H1 (cell line): Measurements from ENCODE around the gene ZNF670. TPM values are rescaled to one million over a fixed set of nuclear protein-coding genes. Genes with fewer than 3 reads are reported as not detected.
A peak's percentile ranks its signal among the peaks of the same experiment; 100 is the strongest.

ENCODE experiments used
- CBX8 ChIP-seq: fragments of 300-800, 300-1000 bp; sonication (generic); IDR thresholded peaks from 2 replicates; pipeline ENCODE4 v1.7.1; 2016; ENCODE audit warnings: low read depth, low read length, borderline replicate concordance
- GABPA ChIP-seq: IDR thresholded peaks from 2 replicates; pipeline ENCODE4 v1.6.1; 2011; ENCODE audit warnings: mild to moderate bottlenecking, low read length, moderate library complexity, borderline replicate concordance; ENCODE audit not compliant: insufficient read depth
- POLR2AphosphoS5 ChIP-seq: IDR thresholded peaks from 2 replicates; pipeline ENCODE4 v1.6.1; 2011; ENCODE audit warnings: low read depth, low read length
- RFX5 ChIP-seq: IDR thresholded peaks from 2 replicates; pipeline ENCODE4 v1.6.1; 2011; ENCODE audit warnings: low read depth, low read length, improper control_type of control experiment, borderline replicate concordance
- SAP30 ChIP-seq: fragments of 300-600 bp; sonication (generic); IDR thresholded peaks from 2 replicates; pipeline ENCODE4 v1.7.1; 2012; ENCODE audit warnings: low read length, moderate library complexity, mild to moderate bottlenecking, inconsistent platforms; ENCODE audit not compliant: insufficient read depth, insufficient replicate concordance
- SIX5 ChIP-seq: IDR thresholded peaks from 2 replicates; pipeline ENCODE4 v1.6.1; 2011; ENCODE audit warnings: mild to moderate bottlenecking, low read depth, low read length
- SP4 ChIP-seq: IDR thresholded peaks from 2 replicates; pipeline ENCODE4 v1.6.1; 2012; ENCODE audit warnings: low read length, inconsistent platforms
- YY1 ChIP-seq: IDR thresholded peaks from 2 replicates; pipeline ENCODE4 v1.6.1; 2011; ENCODE audit warnings: low read depth, mild to moderate bottlenecking, low read length
- polyA plus RNA-seq, 7 experiments: library from polyadenylated mRNA; depleted of rRNA in 3 of 7; stranded (reverse) in 5 of 7; unstranded in 2 of 7; fragments of >200 nt in 5 of 7; fragments of 200-250 nt in 2 of 7; gene quantifications; 1 replicate in 5 of 7; 2 replicates in 1 of 7; 4 replicates in 1 of 7; pipeline versions ENCODE4 v1.2.1 to v1.2.3, GENCODE V29; 2011 to 2013; ENCODE audit warnings: missing spikeins in 2 of 7, mixed read lengths in 2 of 7
- total RNA-seq: library from RNA; stranded (reverse); fragmentation: NEBNext Ultra II Directional; extraction: Animal tissue kit (Norgen Biotek cat#: 25700); gene quantifications from 2 replicates; pipeline ENCODE4 v1.2.1, GENCODE V29; 2021
- TF ChIP-seq, protein P1 (sequence below): fragments of 300-600 bp; sonication (generic); IDR thresholded peaks from 2 replicates; pipeline ENCODE4 v1.7.1; 2012; ENCODE audit warnings: low read length, moderate library complexity, mild to moderate bottlenecking, inconsistent platforms; ENCODE audit not compliant: insufficient replicate concordance
- TF ChIP-seq, protein P2 (sequence below): IDR thresholded peaks from 2 replicates; pipeline ENCODE4 v1.6.1; 2011; ENCODE audit warnings: low read depth, mild to moderate bottlenecking, low read length; ENCODE audit not compliant: insufficient read depth

ZNF670 gene
- total and polyA plus RNA-seq, 2 of the 8 experiments (the other 6 are each of a cell fraction or from before 2014, with no cell fraction given), result 2.8 to 15.4 TPM

DNA sequence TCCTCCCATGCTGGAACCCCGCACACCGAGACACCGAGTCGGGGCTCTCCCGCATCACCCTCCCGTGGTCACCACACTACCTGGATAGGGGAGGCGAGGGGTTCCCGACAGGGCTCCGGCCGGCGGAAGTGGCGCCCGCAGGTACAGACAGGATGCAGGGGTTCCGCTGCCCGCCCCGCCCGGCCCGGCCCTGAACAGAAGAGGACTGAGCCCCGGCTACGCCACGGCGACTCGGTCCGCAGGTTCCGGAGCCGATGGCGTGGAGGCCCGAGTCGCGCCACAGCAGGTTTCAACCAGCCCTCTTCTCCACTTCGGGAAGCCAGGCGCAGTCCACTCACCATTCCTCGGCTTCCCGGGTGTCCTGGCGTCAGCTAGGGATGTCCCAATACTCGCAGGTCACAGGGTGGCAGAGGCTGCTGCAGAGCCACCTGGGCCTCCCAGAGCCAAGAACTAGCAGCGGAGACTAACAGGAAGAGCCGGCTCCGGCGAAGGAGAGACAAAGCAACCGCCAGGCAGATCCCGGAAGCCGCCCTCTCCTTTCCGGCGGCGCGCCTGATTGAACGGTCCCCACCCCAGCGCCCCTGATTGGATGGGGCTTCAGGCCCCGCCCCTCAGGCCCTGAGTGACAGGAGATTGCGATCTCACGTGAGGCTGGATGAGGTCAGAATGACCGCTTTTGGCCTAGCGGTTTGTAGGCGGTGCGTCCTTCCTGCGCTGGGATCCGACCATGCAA lies 25.4 kb upstream of the ZNF670 start, which contains the start of gene ZNF669 (continued):
- TF ChIP-seq, protein P1, sequence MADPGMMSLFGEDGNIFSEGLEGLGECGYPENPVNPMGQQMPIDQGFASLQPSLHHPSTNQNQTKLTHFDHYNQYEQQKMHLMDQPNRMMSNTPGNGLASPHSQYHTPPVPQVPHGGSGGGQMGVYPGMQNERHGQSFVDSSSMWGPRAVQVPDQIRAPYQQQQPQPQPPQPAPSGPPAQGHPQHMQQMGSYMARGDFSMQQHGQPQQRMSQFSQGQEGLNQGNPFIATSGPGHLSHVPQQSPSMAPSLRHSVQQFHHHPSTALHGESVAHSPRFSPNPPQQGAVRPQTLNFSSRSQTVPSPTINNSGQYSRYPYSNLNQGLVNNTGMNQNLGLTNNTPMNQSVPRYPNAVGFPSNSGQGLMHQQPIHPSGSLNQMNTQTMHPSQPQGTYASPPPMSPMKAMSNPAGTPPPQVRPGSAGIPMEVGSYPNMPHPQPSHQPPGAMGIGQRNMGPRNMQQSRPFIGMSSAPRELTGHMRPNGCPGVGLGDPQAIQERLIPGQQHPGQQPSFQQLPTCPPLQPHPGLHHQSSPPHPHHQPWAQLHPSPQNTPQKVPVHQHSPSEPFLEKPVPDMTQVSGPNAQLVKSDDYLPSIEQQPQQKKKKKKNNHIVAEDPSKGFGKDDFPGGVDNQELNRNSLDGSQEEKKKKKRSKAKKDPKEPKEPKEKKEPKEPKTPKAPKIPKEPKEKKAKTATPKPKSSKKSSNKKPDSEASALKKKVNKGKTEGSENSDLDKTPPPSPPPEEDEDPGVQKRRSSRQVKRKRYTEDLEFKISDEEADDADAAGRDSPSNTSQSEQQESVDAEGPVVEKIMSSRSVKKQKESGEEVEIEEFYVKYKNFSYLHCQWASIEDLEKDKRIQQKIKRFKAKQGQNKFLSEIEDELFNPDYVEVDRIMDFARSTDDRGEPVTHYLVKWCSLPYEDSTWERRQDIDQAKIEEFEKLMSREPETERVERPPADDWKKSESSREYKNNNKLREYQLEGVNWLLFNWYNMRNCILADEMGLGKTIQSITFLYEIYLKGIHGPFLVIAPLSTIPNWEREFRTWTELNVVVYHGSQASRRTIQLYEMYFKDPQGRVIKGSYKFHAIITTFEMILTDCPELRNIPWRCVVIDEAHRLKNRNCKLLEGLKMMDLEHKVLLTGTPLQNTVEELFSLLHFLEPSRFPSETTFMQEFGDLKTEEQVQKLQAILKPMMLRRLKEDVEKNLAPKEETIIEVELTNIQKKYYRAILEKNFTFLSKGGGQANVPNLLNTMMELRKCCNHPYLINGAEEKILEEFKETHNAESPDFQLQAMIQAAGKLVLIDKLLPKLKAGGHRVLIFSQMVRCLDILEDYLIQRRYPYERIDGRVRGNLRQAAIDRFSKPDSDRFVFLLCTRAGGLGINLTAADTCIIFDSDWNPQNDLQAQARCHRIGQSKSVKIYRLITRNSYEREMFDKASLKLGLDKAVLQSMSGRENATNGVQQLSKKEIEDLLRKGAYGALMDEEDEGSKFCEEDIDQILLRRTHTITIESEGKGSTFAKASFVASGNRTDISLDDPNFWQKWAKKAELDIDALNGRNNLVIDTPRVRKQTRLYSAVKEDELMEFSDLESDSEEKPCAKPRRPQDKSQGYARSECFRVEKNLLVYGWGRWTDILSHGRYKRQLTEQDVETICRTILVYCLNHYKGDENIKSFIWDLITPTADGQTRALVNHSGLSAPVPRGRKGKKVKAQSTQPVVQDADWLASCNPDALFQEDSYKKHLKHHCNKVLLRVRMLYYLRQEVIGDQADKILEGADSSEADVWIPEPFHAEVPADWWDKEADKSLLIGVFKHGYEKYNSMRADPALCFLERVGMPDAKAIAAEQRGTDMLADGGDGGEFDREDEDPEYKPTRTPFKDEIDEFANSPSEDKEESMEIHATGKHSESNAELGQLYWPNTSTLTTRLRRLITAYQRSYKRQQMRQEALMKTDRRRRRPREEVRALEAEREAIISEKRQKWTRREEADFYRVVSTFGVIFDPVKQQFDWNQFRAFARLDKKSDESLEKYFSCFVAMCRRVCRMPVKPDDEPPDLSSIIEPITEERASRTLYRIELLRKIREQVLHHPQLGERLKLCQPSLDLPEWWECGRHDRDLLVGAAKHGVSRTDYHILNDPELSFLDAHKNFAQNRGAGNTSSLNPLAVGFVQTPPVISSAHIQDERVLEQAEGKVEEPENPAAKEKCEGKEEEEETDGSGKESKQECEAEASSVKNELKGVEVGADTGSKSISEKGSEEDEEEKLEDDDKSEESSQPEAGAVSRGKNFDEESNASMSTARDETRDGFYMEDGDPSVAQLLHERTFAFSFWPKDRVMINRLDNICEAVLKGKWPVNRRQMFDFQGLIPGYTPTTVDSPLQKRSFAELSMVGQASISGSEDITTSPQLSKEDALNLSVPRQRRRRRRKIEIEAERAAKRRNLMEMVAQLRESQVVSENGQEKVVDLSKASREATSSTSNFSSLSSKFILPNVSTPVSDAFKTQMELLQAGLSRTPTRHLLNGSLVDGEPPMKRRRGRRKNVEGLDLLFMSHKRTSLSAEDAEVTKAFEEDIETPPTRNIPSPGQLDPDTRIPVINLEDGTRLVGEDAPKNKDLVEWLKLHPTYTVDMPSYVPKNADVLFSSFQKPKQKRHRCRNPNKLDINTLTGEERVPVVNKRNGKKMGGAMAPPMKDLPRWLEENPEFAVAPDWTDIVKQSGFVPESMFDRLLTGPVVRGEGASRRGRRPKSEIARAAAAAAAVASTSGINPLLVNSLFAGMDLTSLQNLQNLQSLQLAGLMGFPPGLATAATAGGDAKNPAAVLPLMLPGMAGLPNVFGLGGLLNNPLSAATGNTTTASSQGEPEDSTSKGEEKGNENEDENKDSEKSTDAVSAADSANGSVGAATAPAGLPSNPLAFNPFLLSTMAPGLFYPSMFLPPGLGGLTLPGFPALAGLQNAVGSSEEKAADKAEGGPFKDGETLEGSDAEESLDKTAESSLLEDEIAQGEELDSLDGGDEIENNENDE, result no peak
- TF ChIP-seq SP4 (peak; percentile 84), SAP30 (no peak), RFX5 (no peak), SIX5 (no peak), YY1 (no peak), POLR2AphosphoS5 (peak; percentile 84), CBX8 (no peak), GABPA (peak; percentile 86; the same call in 1 of the 2 replicates)
- TF ChIP-seq, protein P2, sequence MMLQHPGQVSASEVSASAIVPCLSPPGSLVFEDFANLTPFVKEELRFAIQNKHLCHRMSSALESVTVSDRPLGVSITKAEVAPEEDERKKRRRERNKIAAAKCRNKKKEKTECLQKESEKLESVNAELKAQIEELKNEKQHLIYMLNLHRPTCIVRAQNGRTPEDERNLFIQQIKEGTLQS, result no peak
